Esophagus squamous epithelium (tissue), 4 donors: Measurements from ENCODE around the gene GSTM5.
"Not testable (repeated sequence)": the region's sequence is repeated elsewhere in the genome, so short reads cannot be mapped to it uniquely, and the experiment has no call there.

Experiments used
- CTCF ChIP-seq, 6 experiments: fragments of 450-650 bp in 4 of 6; fragments of 200-600 bp in 2 of 6; sonication (generic) in 2 of 6; IDR thresholded peaks; one replicate each; pipeline ENCODE4 v1.5.1; 2016 to 2019; ENCODE audit warnings: antibody characterized with exemption in 6 of 6, mild to moderate bottlenecking in 4 of 6, moderate library complexity in 4 of 6
- POLR2A ChIP-seq, 4 donors: fragments of 450-650 bp; IDR thresholded peaks; one replicate each; pipeline ENCODE4 v1.6.1; 2017; ENCODE audit warnings: antibody characterized with exemption in 4 of 4, mild to moderate bottlenecking in 4 of 4, moderate library complexity in 3 of 4

- TF ChIP-seq POLR2A, CTCF (IDR thresholded peaks at IDR 0.05): not testable (repeated sequence)
Observed at GRCh38 chr1:109711593-109712320, at the start of gene GSTM5.
